ENCODE measurements around the gene EP300. TPM values are rescaled to one million over a fixed set of nuclear protein-coding genes. Genes with fewer than 3 reads are reported as not detected.

Gene EP300
- total RNA-seq, 2 donors from 2014 or later, result 130 to 156 TPM

- no peaks in the 10 kb centered on the region for H3K9me3 ChIP-seq
- no peaks in the 10 kb centered on the region for H3K27me3 ChIP-seq (replicated peaks; ENCODE audit: insufficient read depth)
- H3K4me1 ChIP-seq (replicated peaks), result no peaks in the 10 kb centered on the region
- peak overlapping the region; percentile 39 to 65 for H3K27ac ChIP-seq
- intact Hi-C loops (cut with DNase I), result loop anchor here (5.0 kb wide), 1 partner anchor 105 kb away; the partner anchor contains the start of gene EP300
- H3K4me3 ChIP-seq, result peak overlapping the region; percentile 64 to 76
- under 1% methylated on average over 59 of the region's 91 CpGs for WGBS
- no peaks in the 10 kb centered on the region for H3K36me3 ChIP-seq
- peak; percentile 75 for DNase-seq (ENCODE audit: low spot score)
- TF ChIP-seq POLR2AphosphoS5 (IDR thresholded peaks at IDR 0.05) (peak; percentile 37), CTCF (IDR thresholded peaks at IDR 0.05) (peak in 1 of 4 experiments; percentile 24), POLR2A (IDR thresholded peaks at IDR 0.05) (peak; percentile 25)
Measured at GRCh38 chr22:41197038-41197972, 104.9 kb downstream of the EP300 start.

- Histone ChIP-seq H3K27ac (peak overlapping the region in 1 of 2 donors; percentile 65), H3K9me3 (no peaks in the 10 kb centered on the region), H3K27me3 (replicated peaks; ENCODE audit: insufficient read depth) (no peaks in the 10 kb centered on the region), H3K36me3 (no peaks in the 10 kb centered on the region), H3K4me3 (peak overlapping the region; percentile 64 to 76), H3K4me1 (replicated peaks) (no peaks in the 10 kb centered on the region)
- intact Hi-C loops (cut with DNase I), result loop anchor here (5.0 kb wide), 1 partner anchor 106 kb away; the partner anchor contains the start of gene EP300
- no peak for DNase-seq (ENCODE audit: low spot score)
- 2% methylated on average over 9 of the region's 9 CpGs for WGBS
- TF ChIP-seq POLR2AphosphoS5 (IDR thresholded peaks at IDR 0.05) (no peak), CTCF (IDR thresholded peaks at IDR 0.05) (peak in 1 of 4 experiments; percentile 15)
Measured at GRCh38 chr22:41198027-41198580, 105.7 kb downstream of the EP300 start.

- H3K27ac ChIP-seq, result peak overlapping the region in 1 of 2 donors; percentile 3
- intact Hi-C loops (cut with DNase I), result no loop called here
Measured at GRCh38 chr22:41201141-41201540, 108.7 kb downstream of the EP300 start.

GRCh38 chr22:41203118-41203517 is 110.7 kb downstream of the EP300 start:
- DNase-seq (ENCODE audit: low spot score), result no peak
- no peaks in the 10 kb centered on the region for H3K4me1 ChIP-seq (replicated peaks)
- H3K4me3 ChIP-seq, result no peak overlapping the region
- no peaks in the 10 kb centered on the region for H3K9me3 ChIP-seq
- intact Hi-C loops (cut with DNase I), result no loop called here
- no peaks in the 10 kb centered on the region for H3K27me3 ChIP-seq (replicated peaks; ENCODE audit: insufficient read depth)
- TF ChIP-seq POLR2A (IDR thresholded peaks at IDR 0.05) (no peak), POLR2AphosphoS5 (IDR thresholded peaks at IDR 0.05) (no peak), CTCF (IDR thresholded peaks at IDR 0.05) (no peak)
- H3K36me3 ChIP-seq, result no peaks in the 10 kb centered on the region
- 95% methylated on average over 2 of the region's 2 CpGs for WGBS
- H3K27ac ChIP-seq, result no peak overlapping the region

More at GRCh38 chr22:41201141-41201540, 108.7 kb downstream of the EP300 start:
- no peaks in the 10 kb centered on the region for H3K4me1 ChIP-seq (replicated peaks)
- WGBS, result 37% methylated on average over 10 of the region's 10 CpGs
- H3K27me3 ChIP-seq (replicated peaks; ENCODE audit: insufficient read depth), result no peaks in the 10 kb centered on the region
- TF ChIP-seq POLR2AphosphoS5 (IDR thresholded peaks at IDR 0.05) (peak; percentile 64), POLR2A (IDR thresholded peaks at IDR 0.05) (no peak)
- H3K36me3 ChIP-seq, result no peaks in the 10 kb centered on the region
- DNase-seq (ENCODE audit: low spot score), result peak; percentile 49
- no peak overlapping the region for H3K4me3 ChIP-seq
- no peaks in the 10 kb centered on the region for H3K9me3 ChIP-seq

GRCh38 chr22:41204066-41204465 is 111.7 kb downstream of the EP300 start:
- Histone ChIP-seq H3K4me1 (replicated peaks) (no peaks in the 10 kb centered on the region), H3K9me3 (no peaks in the 10 kb centered on the region), H3K27me3 (replicated peaks; ENCODE audit: insufficient read depth) (no peaks in the 10 kb centered on the region), H3K4me3 (no peak overlapping the region), H3K36me3 (no peaks in the 10 kb centered on the region), H3K27ac (no peak overlapping the region)
- DNase-seq (ENCODE audit: low spot score), result no peak
- intact Hi-C loops (cut with DNase I), result no loop called here
- WGBS, result 69% methylated on average over 6 of the region's 6 CpGs
- TF ChIP-seq POLR2A (IDR thresholded peaks at IDR 0.05), result no peak
- no peak for TF ChIP-seq POLR2AphosphoS5 (IDR thresholded peaks at IDR 0.05)
- TF ChIP-seq CTCF (IDR thresholded peaks at IDR 0.05), result no peak

Data from prostate gland (tissue), 2 donors.